CD4-positive, alpha-beta T cell treated with Interleukin-1 beta for 1 hour (primary cell): Measurements from ENCODE around the gene DYNC1I1.

Experiments
- DNase-seq, 2 donors: peaks; one replicate each; pipeline ENCODE4 v3.0.0-alpha.2; 2020 to 2022

The DYNC1I1 gene

DNA sequence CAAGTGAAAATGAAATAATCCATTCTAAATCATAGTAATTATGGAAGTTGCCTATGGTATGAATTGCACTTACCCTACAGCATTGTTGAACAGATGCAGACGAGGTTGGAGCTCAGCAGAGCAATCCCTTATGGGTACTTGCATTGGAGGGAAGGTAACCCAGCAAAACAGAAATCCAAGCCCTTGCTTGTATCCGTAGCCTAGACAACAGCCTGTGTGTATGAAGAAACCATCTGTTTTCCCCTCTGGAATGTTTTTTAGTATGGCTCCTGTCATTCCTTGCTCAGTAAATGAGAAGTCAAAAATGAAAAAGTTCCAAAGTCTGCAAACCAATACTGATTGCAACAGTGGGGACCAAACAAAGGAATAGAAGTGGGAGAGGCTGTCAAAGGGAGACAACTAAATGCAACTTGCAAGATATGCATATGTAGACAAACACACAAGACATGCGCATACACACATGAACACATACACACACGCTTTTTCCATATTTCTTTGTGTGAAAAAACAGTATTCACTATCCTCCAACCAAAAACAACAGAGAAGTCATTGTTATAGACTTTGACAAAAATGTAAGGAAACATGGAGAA is 260.8 kb downstream of the DYNC1I1 start:
- no peak for DNase-seq

DNA sequence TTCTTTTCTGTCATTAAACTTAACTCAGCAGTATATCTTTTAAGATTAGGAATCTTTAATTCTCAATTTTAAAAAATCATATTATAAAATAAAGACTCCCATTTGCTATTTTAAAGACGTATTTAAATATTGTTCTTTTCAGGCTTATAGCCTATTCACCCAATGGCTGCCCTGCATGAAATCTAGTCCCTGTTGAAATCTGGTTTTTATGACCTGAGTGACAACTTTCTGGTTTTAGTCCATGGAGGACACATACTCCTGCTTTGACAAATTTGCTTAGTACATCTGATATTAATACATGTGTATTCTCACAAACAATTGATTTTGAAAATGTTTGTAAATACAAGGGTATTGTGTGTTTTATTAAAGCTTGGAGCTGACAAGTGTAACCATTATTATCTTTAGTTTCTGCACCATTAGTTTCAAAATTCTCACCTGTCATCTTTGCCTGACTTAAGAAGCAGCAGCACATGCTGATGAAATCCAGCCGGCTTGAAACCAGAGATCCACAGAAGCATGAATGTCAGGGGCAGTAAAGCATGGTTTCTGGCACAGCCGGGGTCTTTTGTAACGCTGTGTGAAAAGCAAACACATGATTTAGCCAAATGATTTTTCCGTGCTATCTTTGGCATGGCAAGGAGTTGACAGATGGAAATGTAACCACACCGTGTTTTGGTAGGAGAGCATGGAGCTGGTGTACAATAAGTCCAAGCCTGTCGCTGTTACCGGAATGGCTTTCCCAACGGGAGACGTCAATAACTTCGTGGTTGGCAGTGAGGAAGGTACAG is 262.8 kb downstream of the DYNC1I1 start:
- no peak for DNase-seq

DNA sequence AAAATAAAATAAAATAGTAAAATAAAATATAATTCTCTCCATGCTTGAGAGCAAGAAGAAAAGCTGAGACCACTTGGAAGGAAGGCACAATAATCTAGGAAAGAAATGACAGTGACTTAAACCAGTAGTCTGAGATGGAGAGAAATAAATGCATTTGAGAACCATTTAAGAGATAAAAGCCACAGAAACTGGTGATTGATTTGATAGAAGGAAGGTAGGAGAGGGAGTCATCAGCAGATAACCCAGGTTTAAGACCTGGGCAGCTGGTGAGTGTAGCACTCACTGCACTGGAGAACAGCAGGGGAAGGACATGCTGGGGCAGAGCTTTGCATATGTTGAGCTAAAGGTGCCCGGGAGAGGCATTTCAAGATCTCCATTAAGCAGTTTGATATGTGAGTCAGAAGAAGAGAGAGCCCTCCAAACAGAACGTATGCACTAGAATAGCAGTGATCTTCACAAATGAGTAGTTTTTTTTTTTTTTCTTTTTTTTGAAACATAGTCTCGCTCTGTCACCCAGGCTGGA is 268.0 kb downstream of the DYNC1I1 start:
- no peak for DNase-seq

DNA sequence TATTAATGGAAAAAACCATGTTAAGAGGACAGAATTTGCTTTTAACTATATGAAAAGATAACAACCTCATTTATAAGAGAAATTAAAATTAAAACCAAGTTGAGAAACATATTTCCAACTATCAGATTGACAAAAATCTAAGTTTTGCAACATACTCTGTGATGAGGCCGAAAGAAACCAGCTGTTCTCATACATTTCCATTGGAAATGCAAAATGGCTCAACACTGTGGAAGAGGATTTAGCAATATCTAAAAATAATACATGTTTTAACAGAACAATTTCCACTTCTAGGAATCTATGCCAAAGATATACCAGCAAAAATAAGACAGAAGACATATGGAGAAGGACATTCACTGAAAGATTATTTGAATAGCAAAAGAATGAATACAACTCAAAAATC is 268.8 kb downstream of the DYNC1I1 start:
- DNase-seq = no peak

DNA sequence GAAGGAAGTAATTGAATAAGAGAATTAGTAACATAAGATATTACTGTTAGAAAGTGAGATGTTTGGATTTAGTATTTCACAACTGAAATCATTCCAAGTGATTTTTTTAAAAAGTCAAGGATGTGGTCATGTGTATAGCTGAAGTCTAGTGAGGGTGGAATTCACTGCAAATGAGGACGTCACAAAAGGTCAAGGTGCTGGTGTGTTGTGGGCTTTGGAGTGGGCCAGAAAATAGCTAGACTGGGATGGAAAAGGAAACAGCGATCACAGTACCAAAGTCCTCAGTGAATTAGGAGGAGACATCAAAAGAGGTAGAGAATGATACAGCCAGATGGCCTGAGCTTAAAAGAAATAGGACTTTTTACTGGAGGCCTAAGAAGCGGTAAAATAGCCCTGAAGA is 272.8 kb downstream of the DYNC1I1 start:
- no peak for DNase-seq

DNA sequence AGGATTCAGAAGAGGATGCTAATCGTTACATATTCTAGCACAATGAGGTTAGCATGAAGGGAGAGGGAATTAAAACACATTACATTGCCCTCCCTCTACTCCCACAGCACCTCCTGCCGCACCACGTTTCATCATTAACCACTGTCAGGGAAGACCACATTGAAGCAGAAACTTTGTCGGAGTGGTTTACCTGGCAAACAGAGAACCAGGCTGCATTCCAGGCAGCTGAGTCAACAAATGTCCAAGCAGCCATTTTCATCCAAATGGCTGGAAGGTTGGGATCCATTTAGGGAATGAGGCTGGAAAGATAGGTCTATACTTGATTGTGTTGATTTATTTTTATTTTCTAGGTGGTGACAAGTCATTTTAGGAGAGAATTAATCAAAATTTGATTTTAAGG is 273.6 kb downstream of the DYNC1I1 start:
- no peak for DNase-seq

DNA sequence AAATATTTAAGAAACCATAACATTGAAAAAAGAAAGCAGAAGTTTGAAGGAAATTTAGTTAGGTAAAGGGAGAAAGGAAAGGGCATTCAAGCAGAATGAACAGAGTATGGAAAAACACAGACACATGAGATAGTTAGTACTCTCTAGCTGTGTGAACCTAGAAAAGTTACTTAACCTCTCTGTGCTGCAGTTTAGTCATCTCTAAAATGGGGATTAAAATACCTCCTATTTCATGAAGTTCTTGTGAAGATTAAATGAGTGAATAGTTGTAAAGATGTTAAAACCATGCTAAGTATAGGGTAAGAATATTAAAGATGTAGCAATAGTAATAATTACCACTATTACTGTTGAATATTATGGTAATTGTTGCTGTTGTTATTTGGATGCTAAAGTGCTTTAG is 279.9 kb downstream of the DYNC1I1 start:
- DNase-seq = no peak

DNA sequence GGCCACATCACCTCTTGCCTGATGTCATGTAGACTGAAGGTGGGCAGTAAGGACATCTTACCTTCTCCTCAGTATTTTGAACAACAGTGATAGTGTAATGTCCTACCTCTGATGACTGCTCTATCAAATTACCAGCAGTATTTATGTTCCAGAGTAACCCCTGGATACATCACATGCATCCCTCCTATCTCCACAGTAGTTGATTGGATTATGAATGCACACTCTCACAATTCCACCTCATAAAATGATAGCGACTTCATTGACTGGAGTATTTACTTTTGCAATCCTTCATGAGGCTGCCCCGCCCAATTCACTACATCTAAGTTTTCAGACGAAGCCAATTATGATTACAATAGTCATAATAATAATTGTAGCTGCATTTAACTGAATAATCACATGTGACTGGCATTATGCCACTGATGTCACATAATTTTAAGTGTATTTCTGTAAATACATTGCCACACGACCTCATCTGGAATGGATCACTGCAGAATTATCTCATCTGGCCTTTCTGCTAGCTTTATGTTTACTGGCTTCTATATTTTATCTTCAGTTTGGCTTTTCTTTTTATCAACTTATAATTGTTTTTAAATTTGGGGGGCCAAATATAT is 280.6 kb downstream of the DYNC1I1 start:
- DNase-seq = no peak

DNA sequence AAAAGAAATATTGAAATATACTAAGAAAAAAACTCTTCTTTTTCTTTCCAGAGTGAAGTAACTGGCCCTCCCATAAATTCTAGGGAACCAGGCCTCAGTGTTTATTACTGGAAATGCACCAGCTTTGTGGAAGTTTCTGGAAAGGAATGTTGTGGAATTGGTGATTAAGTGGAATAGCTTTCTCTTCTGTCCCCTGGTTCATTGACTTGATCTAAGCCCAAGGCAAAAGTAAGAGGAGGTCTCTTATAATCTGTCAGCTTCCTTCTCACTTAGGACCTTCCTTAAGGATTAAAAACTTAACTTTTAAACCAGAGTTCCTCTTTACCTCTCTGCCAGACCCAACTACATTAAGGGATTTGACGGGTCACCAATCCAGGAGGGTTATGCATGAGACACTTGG is 283.4 kb downstream of the DYNC1I1 start:
- DNase-seq = no peak

DNA sequence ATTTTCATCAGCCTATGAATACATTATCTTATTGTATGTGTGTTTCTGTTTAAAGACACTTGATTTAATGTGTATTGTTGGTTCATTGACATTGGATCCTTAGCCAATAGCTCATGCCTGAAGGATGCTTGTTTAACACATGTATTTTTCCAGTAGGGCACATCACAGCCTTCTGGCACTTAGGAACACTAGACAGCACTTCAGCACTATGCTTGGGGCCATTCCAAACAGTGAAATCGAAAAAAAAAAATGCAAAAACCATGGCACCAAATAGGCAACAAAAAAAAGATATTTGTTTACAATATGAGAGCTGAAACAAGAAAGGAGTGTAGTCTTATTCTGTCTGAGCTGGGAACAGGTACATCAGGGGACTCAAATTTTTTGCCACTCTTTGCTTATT is 286.7 kb downstream of the DYNC1I1 start:
- DNase-seq = no peak

DNA sequence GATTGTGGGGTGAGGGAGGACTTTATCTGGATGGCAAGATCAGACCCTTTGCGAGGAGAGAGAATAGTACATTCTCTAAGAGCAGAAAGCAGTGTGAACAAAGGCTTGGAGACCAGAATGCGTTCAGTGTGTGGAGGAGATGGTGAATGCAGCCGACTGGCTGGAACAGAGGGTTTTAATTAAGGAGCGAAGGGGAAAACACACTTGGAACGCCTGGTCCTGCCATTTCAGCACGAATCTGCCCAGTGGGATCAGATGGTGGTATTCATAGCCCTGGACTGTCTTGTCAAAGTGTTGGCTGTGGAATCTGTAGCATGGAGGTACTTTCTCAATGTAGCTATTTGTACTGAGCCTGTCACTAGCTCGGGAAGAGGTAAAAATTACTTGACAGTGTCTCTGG is 288.7 kb downstream of the DYNC1I1 start:
- DNase-seq = no peak

DNA sequence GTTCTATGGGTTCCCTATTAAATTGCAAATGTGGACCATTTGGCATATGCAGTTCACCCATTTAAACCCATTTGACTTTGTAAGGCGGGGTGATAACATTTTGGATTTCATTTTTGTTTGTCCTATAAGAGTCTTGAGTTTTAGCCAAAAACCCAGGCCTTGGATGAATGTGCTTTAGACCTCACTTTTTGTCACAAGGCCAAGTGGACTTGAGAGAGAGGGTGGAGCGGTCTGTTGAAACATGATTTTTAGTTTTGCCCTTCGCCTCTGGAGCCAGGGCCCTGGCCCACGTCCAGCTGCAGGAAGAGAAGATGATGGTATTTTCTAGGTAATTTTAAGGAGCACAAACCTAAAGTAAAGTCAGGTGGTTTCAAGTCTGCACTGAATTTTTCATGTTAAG is 289.5 kb downstream of the DYNC1I1 start:
- no peak for DNase-seq

DNA sequence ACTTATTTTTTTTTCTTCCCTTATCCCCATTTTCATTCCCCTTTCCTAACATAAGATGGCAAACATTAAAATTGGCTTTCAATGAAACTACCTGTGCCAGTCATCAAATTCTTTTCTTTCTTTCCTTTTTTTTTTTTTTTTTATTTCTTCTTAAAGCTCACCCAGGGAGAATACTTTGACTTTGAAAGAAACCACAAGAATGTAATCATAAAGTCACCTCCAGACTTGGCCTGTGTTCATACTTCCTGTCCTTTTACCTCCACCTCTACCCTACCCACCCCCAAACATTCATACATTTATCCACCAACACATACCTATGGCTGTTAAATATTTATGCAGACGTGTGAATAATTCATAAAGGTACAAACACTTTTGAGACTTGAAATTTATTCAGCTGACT is 295.0 kb downstream of the DYNC1I1 start:
- no peak for DNase-seq

DNA sequence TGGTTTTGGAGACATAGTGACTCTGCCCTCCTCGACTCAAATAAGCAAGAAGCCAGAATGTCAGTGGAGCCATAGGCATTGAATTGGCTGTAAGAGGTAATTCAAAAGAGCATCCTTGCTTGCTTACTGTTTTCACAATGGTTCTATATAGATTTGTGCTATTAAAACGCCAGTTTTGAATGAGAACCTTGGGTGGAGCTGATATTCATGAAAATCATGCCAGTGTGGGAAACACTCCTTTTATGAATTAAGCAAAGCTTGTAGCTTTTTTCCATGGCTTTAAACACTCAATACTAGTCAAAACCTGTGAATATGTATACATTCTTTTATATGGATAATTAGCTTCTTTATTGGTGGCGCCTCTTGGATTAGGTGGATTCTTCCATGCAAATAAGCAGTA is 297.0 kb downstream of the DYNC1I1 start:
- DNase-seq = no peak

DNA sequence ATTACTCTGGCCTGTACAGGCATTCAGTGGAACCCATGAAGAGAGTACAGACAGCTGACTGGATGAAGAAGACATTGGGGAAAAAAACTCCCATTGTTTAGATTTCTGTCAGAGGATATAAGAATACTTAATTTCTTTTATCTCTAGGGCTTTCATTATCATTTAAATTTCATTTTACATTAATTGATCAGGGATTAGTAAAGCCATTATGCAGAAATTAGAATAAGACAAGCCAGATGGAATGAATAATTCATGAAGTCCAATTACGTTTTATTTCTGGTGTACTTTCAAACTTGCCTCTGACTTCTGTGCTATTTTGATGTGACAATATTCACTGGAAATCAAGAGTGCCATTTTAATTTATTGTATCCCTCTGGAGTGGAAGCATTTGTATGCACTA is 302.5 kb downstream of the DYNC1I1 start:
- DNase-seq = no peak

DNA sequence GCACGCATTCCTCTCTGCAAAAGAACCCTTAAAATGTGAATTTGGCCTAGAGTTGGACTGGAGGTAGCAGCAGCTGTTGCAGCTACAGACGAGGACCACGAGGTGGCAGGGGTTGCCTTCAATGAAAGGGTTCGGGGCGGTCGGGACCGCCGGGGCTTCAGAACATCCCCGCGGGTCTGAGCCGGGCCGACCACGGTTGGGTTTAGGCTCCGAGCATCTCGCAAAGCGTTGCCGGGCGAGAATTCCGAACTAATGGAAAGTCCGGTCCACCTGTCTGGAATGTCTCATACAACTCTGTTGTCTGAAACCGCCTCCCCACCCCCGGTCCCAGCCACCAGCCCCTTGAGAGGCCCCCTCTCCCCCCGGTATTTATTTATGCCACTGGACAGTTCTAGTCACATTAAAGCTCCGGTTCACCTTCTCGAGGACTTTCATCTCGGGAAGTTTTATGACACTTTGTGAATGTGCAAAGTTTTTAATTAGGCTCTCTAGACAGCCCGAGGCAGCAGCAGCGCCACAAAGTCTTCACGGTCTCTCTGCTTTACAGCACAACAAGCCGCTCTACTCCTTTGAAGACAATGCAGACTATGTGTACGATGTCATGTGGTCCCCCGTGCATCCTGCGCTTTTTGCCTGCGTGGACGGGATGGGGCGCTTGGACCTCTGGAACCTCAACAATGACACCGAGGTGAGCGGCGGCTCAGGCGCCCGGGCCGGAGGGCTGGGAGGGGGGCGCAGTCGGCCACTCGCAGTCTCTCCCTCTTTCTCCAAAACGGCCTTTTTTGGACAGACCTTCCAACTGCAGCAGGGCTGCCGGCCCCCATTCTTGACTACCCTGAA is 303.4 kb downstream of the DYNC1I1 start:
- peak; percentile 39 to 46 for DNase-seq

DNA sequence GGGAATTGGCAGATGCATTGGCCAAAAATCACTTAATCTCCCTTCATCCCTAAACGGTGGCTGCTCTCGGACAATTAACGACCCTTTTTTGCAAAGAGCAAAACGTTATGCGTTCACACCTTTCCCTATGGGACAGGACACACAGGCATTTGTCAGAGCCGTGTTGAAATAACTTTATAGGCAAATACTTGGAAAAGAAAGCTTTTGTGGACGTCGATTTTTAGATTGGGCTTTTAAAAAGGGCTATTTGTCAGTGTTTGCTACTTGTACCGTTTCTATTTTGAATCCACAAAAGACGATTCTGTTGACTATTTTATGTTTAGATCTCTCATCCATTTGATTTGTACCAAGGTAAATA is 304.0 kb downstream of the DYNC1I1 start:
- DNase-seq = no peak

DNA sequence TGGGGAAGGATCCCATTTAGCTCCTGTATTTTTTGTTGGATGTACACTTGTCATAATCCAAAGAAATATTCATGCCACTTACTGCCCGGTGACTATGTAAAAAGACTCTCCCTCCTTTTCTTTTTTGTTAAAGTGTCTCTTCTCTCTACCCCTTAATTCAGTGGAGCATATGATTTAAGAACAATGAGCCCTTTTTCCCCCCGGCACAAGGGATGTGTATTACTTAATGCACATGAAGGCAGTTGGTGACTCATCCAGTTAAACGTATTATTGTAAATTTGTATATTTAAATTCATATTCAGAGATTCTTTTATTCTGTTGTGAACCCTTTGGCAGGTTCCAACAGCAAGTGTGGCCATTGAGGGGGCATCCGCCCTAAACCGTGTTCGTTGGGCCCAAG is 307.7 kb downstream of the DYNC1I1 start:
- no peak for DNase-seq

DNA sequence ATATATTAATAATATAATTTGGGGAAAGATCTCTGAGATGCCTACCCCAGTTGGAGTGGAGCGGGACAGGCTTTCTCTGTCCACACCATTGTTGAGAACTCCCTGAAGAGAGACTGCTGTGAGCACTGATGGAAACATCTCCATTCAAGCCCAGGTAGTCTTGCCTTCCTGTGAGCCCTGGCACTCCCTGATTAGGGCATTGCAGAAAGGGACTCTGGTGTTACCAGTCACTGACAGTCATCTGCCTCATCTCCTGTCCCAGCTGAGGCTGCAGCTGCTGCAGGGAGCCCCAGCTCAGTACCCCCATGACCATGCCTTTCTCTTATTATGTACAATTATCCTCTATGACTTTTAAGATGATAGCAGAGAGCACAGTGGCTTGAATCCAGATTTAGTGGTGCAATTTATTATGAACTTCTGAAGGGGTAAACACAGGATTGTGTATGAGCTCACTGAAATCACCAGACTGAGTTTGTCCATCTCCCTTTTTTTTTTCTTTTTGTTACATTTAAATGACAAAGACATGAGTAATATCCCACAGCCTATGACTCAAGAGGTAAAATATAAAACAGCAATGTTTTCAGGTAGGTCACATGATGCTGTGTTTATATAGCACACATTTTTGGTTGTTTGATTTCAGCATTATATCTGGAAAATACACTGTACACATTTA is 312.7 kb downstream of the DYNC1I1 start:
- DNase-seq = no peak

DNA sequence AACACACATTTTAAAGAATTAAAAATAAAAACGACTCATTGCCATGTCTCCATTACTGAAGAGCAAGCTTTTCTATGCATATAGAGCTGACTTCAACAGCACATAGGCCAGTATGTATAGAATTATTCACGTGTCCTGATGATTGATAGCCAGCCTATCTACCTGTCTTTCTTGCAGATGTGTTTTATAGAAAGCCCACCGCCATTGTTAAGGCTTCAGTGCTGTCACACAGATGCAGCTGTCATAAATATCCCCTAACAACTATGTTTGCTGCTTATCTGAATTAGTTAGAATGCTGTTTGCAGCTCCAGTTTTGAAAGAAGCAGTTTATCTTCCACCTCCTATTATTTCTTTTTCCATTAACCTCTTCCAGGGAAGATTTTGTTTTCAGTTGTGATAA is 313.6 kb downstream of the DYNC1I1 start:
- DNase-seq = no peak

DNA sequence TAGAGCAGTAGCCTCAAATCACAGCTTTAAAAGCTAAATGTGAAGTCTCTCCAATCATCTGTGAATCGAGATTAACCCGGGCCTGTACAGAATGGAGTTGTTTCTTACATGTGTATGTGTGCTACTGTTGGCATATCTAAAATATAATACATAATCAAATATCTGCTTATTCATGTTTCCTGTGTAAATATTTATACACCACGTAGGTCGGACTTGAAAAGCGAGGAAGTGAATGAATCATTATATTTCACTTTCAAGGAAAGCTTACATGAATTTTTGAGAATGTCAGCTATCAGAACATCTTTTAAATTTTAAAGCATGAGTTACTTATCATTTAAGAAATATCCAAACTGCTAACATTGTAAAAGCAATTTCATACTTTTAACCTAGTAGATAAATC is 316.2 kb downstream of the DYNC1I1 start:
- no peak for DNase-seq

DNA sequence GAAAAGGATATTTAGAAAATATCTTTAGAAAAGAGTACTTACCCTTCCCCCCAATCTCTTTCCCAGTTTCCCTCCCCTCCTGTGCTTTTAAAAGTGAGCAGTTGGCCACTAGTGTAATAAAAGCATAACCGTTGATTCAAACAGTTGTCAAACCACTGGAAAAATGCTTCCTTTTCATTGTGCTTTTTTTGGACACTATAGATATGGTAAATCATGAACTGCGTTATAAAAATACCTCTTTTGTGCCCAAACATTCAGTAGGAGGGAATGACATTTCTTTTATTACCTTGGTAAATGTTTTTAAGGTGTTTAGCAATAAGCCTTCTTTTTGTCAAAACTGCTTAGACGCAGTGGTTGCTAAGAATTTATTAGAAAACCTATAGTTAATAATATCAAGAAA is 317.2 kb downstream of the DYNC1I1 start:
- no peak for DNase-seq

DNA sequence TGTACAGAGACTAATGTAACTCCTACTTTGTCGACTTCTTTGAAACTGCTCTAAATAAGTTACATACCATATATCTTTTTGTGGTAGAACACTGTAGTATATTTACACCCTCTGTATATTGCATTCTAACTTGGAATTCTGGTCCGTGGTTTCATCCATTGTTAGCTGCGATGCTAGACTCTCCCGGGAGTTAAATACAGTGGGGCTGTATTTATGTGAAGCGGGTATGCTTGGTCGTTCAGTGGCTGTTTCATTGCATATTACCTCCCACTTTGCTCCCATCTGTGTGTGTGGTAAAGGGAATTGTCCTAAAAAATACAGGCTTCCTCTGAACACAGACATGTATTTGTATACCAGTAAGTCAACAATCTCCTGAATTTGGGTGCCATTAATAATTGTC is 318.4 kb downstream of the DYNC1I1 start:
- no peak for DNase-seq
